Transverse colon (tissue), 3 donors: ENCODE results near the gene CDC7.
"Not testable (repeated sequence)": the region's sequence is repeated elsewhere in the genome, so short reads cannot be mapped to it uniquely, and the experiment has no call there.

Experiments used
- POLR2A ChIP-seq: fragments of 450-650 bp; IDR thresholded peaks from one replicate; pipeline ENCODE4 v1.6.1; 2016; ENCODE audit warnings: antibody characterized with exemption, mild to moderate bottlenecking, moderate library complexity
- TF ChIP-seq, protein P1 (sequence below), 5 experiments: fragments of 200-600 bp in 3 of 5; fragments of 450-650 bp in 2 of 5; sonication (generic) in 3 of 5; IDR thresholded peaks; 1 replicate in 2 of 5; 2 replicates in 3 of 5; pipeline ENCODE4 v1.5.1; 2016 to 2017; ENCODE audit warnings: antibody characterized with exemption in 5 of 5, inconsistent platforms in 3 of 5, mild to moderate bottlenecking in 2 of 5, moderate library complexity in 1 of 5

GRCh38 chr1:91519167-91519566, 18.5 kb downstream of the CDC7 start:
- TF ChIP-seq POLR2A, result not testable (repeated sequence)
- TF ChIP-seq, protein P1, sequence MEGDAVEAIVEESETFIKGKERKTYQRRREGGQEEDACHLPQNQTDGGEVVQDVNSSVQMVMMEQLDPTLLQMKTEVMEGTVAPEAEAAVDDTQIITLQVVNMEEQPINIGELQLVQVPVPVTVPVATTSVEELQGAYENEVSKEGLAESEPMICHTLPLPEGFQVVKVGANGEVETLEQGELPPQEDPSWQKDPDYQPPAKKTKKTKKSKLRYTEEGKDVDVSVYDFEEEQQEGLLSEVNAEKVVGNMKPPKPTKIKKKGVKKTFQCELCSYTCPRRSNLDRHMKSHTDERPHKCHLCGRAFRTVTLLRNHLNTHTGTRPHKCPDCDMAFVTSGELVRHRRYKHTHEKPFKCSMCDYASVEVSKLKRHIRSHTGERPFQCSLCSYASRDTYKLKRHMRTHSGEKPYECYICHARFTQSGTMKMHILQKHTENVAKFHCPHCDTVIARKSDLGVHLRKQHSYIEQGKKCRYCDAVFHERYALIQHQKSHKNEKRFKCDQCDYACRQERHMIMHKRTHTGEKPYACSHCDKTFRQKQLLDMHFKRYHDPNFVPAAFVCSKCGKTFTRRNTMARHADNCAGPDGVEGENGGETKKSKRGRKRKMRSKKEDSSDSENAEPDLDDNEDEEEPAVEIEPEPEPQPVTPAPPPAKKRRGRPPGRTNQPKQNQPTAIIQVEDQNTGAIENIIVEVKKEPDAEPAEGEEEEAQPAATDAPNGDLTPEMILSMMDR (IDR thresholded peaks at IDR 0.05), result not testable (repeated sequence)
